AG09319 (cell line): Measurements from ENCODE around the gene SIK2.
A peak's percentile ranks its signal among the peaks of the same experiment; 100 is the strongest.

Experiments used
- DNase-seq: peaks from one replicate; pipeline ENCODE4 v3.0.0-alpha.2; 2010; ENCODE audit warnings: low read depth; ENCODE audit errors: extremely low read depth
- TF ChIP-seq, protein P1 (sequence below): IDR thresholded peaks from 2 replicates; pipeline ENCODE4 v1.5.1; 2011; ENCODE audit warnings: low read depth, mild to moderate bottlenecking, inconsistent platforms, low read length, moderate library complexity

Gene SIK2

DNA sequence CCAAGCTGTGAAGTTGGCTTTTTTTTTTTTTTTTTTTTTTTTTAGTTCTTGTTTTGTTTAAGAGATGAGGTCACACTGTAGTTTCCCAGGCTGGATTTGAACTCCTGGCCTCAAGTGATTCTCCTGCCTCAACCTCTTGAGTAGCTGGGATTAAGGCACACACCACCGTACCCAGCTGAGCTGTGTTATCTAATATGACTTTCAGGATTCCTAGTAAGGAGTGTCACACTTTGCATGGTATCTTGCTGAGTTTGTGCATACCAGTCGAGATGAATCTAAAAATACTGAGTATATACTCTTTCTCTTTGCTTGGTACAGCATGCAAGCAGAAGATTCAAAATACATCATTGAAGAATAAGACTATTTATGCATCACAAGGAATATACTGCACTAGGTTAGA lies 58.6 kb downstream of the SIK2 start:
- no peak for DNase-seq

DNA sequence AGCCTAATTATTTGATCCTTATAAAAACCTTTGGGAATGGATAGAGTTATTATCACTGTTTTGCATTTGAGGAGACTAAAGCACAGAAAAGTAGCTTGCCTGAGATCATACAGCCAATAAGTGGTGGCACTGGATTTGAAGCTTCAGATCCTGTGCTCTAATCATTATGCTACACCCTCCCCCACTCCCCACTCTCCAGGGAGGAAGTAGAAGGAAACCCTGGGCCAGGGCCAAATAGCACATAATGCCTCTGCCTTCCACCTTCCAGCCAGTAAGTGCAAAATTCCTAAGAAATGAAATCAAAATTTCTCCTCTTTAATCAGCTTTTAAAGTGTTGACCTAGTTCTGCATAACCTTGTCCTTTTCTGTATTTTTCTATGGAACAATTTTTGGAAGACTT lies 61.6 kb downstream of the SIK2 start:
- TF ChIP-seq, protein P1, sequence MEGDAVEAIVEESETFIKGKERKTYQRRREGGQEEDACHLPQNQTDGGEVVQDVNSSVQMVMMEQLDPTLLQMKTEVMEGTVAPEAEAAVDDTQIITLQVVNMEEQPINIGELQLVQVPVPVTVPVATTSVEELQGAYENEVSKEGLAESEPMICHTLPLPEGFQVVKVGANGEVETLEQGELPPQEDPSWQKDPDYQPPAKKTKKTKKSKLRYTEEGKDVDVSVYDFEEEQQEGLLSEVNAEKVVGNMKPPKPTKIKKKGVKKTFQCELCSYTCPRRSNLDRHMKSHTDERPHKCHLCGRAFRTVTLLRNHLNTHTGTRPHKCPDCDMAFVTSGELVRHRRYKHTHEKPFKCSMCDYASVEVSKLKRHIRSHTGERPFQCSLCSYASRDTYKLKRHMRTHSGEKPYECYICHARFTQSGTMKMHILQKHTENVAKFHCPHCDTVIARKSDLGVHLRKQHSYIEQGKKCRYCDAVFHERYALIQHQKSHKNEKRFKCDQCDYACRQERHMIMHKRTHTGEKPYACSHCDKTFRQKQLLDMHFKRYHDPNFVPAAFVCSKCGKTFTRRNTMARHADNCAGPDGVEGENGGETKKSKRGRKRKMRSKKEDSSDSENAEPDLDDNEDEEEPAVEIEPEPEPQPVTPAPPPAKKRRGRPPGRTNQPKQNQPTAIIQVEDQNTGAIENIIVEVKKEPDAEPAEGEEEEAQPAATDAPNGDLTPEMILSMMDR, result no peak

More for the DNA sequence above, 58.6 kb downstream of the SIK2 start:
- TF ChIP-seq, protein P1, result no peak

DNA sequence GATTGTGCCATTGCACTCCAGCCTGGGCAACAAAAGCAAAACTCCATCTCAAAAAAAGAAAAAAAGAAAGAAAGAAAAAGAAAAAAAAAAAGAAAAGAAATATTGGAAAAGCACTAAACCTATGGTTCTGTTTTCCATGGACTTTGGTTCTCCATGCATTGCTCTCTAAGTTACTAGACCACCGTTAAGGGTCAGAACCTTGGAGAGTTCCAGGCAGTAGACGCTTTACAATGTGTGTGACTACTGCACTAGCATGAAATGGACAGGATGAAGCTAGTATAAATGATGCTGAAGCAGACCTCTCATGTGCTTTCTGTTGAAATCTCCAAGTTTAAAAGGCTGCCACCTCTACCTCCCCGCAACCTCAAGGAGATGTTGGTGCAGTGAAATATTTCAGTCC lies 63.5 kb downstream of the SIK2 start:
- DNase-seq, result peak; percentile 4

More for the DNA sequence above, 61.6 kb downstream of the SIK2 start:
- DNase-seq, result no peak

DNA sequence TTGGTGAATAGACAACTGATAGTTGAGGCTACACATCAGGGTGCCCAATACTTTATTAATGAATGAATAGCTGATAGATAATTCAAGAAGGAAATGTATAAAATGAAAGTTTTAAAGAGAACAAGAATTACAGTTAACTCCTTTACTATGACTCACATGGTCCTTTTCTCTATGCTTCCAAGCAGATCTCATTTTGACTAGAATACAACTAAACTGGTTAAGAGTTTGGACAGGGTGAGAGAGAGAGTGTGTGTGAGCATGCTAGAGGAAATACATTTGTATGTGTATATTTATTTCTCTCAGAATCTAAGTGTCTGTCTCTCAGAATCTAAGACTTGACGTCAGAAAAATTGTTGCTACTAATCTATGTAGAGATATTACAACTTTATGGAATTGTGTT lies 66.7 kb downstream of the SIK2 start:
- no peak for DNase-seq
- TF ChIP-seq, protein P1, result no peak

More for the DNA sequence above, 63.5 kb downstream of the SIK2 start:
- TF ChIP-seq, protein P1, result no peak

DNA sequence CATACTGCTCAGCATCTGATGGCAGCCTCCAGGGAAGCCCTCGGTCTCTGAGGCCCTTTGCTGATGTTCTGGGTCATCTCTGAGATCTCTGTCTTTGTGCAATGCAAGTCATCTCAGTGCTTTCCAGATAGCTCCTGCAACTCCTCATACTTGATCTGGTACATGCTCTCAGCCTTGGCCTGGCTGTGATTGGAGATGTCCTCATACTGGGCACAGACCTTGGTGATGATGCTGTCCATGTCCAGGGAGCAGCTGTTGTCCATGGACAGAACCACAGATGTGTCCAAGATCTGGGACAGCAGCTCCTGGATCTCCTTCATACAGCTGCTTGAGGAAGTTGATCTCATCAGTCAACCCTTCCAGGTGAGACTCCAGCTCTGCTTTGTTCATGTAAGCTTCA lies 69.1 kb downstream of the SIK2 start:
- TF ChIP-seq, protein P1, result no peak
- no peak for DNase-seq

DNA sequence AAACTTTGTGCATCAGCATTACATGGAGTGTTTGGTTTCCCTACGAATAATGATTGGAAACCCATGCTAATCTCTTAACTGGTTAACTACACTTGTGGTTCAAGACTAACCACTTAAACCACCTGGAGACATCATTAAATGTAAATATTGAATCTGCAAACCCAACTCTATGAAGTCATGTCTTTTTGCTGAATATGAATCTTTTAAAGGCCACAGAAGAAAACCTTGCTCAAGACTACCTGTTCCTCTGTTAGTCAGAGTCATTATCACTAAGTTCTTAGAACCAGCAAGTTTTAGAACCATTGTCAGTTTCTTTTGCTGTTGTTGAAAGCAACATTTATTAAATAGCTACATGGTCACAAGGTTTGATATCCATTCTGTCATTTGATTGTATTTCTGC lies 70.7 kb downstream of the SIK2 start:
- no peak for DNase-seq
- TF ChIP-seq, protein P1, result no peak

DNA sequence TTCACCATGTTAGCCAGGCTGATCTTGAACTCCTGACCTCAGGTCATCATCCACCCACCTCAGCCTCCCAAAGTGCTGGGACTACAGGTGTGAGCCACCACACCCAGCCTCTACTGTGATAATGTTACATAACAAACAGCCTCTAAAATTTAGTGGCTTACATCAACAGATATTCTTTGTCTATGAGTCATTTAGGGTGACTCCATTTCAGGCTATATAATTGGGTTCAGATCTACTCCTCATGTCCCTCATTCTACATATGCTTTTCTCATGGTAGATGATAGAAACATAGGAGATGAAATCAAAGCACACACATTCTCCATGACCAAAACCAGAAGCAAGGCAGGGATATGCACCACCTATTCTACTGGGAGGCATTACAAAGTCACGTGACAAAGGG lies 72.7 kb downstream of the SIK2 start:
- no peak for DNase-seq
- TF ChIP-seq, protein P1, result no peak

DNA sequence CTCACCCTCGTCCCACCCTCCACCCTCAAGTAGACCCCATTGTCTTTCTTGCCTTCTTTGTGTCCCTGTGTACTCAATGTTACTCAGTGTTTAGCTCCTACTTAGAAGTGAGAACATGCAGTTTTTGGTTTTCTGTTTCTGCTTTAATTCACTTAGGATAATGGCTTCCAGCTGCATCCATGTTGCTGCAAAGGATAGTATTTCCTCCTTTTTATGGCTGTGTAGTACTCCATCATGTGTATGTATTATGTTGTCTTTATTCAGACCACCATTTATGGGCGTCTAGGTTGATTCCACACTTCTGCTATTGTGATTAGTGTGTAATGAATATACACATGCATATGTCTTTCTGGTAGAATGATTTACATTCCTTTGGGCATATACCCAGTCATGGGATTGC lies 73.6 kb downstream of the SIK2 start:
- TF ChIP-seq, protein P1, result no peak
- DNase-seq, result no peak
